ENCODE data around the gene OR9Q1.

DNA sequence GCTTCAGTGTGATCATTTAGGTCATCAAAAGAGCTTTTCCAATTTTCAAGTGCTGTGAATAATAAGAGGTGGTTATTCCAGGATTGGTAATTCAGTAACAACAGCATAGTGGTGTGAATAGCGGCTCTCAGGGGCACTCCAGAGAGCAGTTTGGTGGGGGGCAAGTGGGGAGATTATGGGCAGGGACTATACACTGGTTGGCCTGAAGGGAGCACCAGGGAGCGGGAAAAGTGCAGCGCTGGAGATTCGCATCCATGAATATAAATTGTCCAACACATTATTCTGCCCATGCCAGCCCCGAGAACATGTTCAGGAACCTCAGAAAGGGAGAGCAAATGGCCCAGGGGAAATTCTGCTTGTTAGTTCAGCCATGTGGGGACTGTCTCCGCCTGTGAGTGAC, 45.0 kb downstream of the OR9Q1 start:
- TF ChIP-seq GATA2 (IDR thresholded peaks at IDR 0.05; ENCODE audit: low read depth, low read length) (no peak), GATA3 (IDR thresholded peaks at IDR 0.05; ENCODE audit: low read depth, low read length) (no peak)
